Measurements from ENCODE around the gene TFCP2.
A peak's percentile ranks its signal among the peaks of the same experiment; 100 is the strongest.

TFCP2 gene

GRCh38 chr12:51188359-51189051 lies 15.6 kb upstream of the TFCP2 start:
- Mint-ChIP-seq H3K27ac (no peak overlapping the region), H3K4me1 (ENCODE audit: low read depth) (no peaks in the 10 kb centered on the region), H3K27me3 (ENCODE audit: low read depth) (no peaks in the 10 kb centered on the region), H3K4me3 (no peak overlapping the region), H3K9me3 (no peaks in the 10 kb centered on the region), H3K36me3 (ENCODE audit: low read depth) (no peaks in the 10 kb centered on the region)
- no peak for DNase-seq (ENCODE audit: low spot score)

GRCh38 chr12:51187370-51187987 lies 14.5 kb upstream of the TFCP2 start:
- H3K27me3 Mint-ChIP-seq (ENCODE audit: low read depth): no peaks in the 10 kb centered on the region

GRCh38 chr12:51186465-51187085 lies 13.6 kb upstream of the TFCP2 start:
- H3K4me1 Mint-ChIP-seq (ENCODE audit: low read depth): no peaks in the 10 kb centered on the region
- no peaks in the 10 kb centered on the region for H3K27me3 Mint-ChIP-seq (ENCODE audit: low read depth)
- no peaks in the 10 kb centered on the region for H3K36me3 Mint-ChIP-seq (ENCODE audit: low read depth)
- H3K27ac Mint-ChIP-seq: no peak overlapping the region
- no peak overlapping the region for H3K4me3 Mint-ChIP-seq
- no peak for DNase-seq (ENCODE audit: low spot score)
- no peaks in the 10 kb centered on the region for H3K9me3 Mint-ChIP-seq

More at GRCh38 chr12:51187370-51187987, 14.5 kb upstream of the TFCP2 start:
- Mint-ChIP-seq H3K9me3 (no peaks in the 10 kb centered on the region), H3K4me1 (ENCODE audit: low read depth) (no peaks in the 10 kb centered on the region), H3K4me3 (no peak overlapping the region), H3K36me3 (ENCODE audit: low read depth) (no peaks in the 10 kb centered on the region), H3K27ac (no peak overlapping the region)
- no peak for DNase-seq (ENCODE audit: low spot score)

GRCh38 chr12:51185171-51185717 lies 12.3 kb upstream of the TFCP2 start:
- Mint-ChIP-seq H3K27me3 (ENCODE audit: low read depth) (no peaks in the 10 kb centered on the region), H3K9me3 (no peaks in the 10 kb centered on the region), H3K4me1 (ENCODE audit: low read depth) (no peaks in the 10 kb centered on the region), H3K36me3 (ENCODE audit: low read depth) (no peaks in the 10 kb centered on the region), H3K4me3 (no peak overlapping the region), H3K27ac (no peak overlapping the region)
- DNase-seq (ENCODE audit: low spot score): no peak

GRCh38 chr12:51183816-51184215 lies 10.9 kb upstream of the TFCP2 start:
- no peak overlapping the region for H3K4me3 Mint-ChIP-seq
- H3K9me3 Mint-ChIP-seq: no peaks in the 10 kb centered on the region
- no peaks in the 10 kb centered on the region for H3K36me3 Mint-ChIP-seq (ENCODE audit: low read depth)
- no peaks in the 10 kb centered on the region for H3K4me1 Mint-ChIP-seq (ENCODE audit: low read depth)
- no peak for DNase-seq (ENCODE audit: low spot score)
- H3K27me3 Mint-ChIP-seq (ENCODE audit: low read depth): no peaks in the 10 kb centered on the region
- no peak overlapping the region for H3K27ac Mint-ChIP-seq

GRCh38 chr12:51183349-51183748 lies 10.4 kb upstream of the TFCP2 start:
- Mint-ChIP-seq H3K4me3 (no peak overlapping the region), H3K36me3 (ENCODE audit: low read depth) (no peaks in the 10 kb centered on the region), H3K27ac (no peak overlapping the region)

GRCh38 chr12:51181558-51181957 lies 8.6 kb upstream of the TFCP2 start:
- Mint-ChIP-seq H3K27me3 (ENCODE audit: low read depth) (no peaks in the 10 kb centered on the region), H3K9me3 (no peaks in the 10 kb centered on the region), H3K4me3 (no peak overlapping the region)

More at GRCh38 chr12:51183349-51183748, 10.4 kb upstream of the TFCP2 start:
- H3K4me1 Mint-ChIP-seq (ENCODE audit: low read depth): no peaks in the 10 kb centered on the region
- no peak for DNase-seq (ENCODE audit: low spot score)
- H3K9me3 Mint-ChIP-seq: no peaks in the 10 kb centered on the region
- H3K27me3 Mint-ChIP-seq (ENCODE audit: low read depth): no peaks in the 10 kb centered on the region

GRCh38 chr12:51177897-51178296 lies 5.0 kb upstream of the TFCP2 start:
- no peak overlapping the region for H3K4me3 Mint-ChIP-seq
- H3K27me3 Mint-ChIP-seq (ENCODE audit: low read depth): no peaks in the 10 kb centered on the region
- H3K27ac Mint-ChIP-seq: no peak overlapping the region
- H3K4me1 Mint-ChIP-seq (ENCODE audit: low read depth): peaks cover 3% of the 10 kb centered on the region
- no peaks in the 10 kb centered on the region for H3K9me3 Mint-ChIP-seq
- no peaks in the 10 kb centered on the region for H3K36me3 Mint-ChIP-seq (ENCODE audit: low read depth)
- DNase-seq (ENCODE audit: low spot score): no peak

More at GRCh38 chr12:51181558-51181957, 8.6 kb upstream of the TFCP2 start:
- no peaks in the 10 kb centered on the region for H3K4me1 Mint-ChIP-seq (ENCODE audit: low read depth)
- no peaks in the 10 kb centered on the region for H3K36me3 Mint-ChIP-seq (ENCODE audit: low read depth)
- no peak for DNase-seq (ENCODE audit: low spot score)
- no peak overlapping the region for H3K27ac Mint-ChIP-seq

GRCh38 chr12:51174501-51174900 lies 1.6 kb upstream of the TFCP2 start:
- DNase-seq (ENCODE audit: low spot score): no peak
- Mint-ChIP-seq H3K36me3 (ENCODE audit: low read depth) (peaks cover 6% of the 10 kb centered on the region), H3K4me1 (ENCODE audit: low read depth) (peaks cover 11% of the 10 kb centered on the region), H3K4me3 (peak overlapping the region; percentile 38), H3K9me3 (no peaks in the 10 kb centered on the region), H3K27ac (peak overlapping the region; percentile 42), H3K27me3 (ENCODE audit: low read depth) (no peaks in the 10 kb centered on the region)

GRCh38 chr12:51171884-51172514 lies 936 bp downstream of the TFCP2 start:
- H3K27ac Mint-ChIP-seq: no peak overlapping the region

GRCh38 chr12:51163795-51164194 lies 9.1 kb downstream of the TFCP2 start:
- Mint-ChIP-seq H3K27ac (no peak overlapping the region), H3K4me3 (no peak overlapping the region), H3K27me3 (ENCODE audit: low read depth) (no peaks in the 10 kb centered on the region), H3K36me3 (ENCODE audit: low read depth) (peaks cover 33% of the 10 kb centered on the region), H3K9me3 (no peaks in the 10 kb centered on the region), H3K4me1 (ENCODE audit: low read depth) (peaks cover 16% of the 10 kb centered on the region)
- no peak for DNase-seq (ENCODE audit: low spot score)

More at GRCh38 chr12:51171884-51172514, 936 bp downstream of the TFCP2 start:
- H3K9me3 Mint-ChIP-seq: no peaks in the 10 kb centered on the region
- peak; percentile 7 for DNase-seq (ENCODE audit: low spot score)
- peaks cover 12% of the 10 kb centered on the region for H3K36me3 Mint-ChIP-seq (ENCODE audit: low read depth)
- H3K4me3 Mint-ChIP-seq: no peak overlapping the region
- no peaks in the 10 kb centered on the region for H3K27me3 Mint-ChIP-seq (ENCODE audit: low read depth)
- peaks cover 13% of the 10 kb centered on the region for H3K4me1 Mint-ChIP-seq (ENCODE audit: low read depth)

- Mint-ChIP-seq H3K9me3 (no peaks in the 10 kb centered on the region), H3K27me3 (ENCODE audit: low read depth) (no peaks in the 10 kb centered on the region), H3K4me3 (no peak overlapping the region), H3K4me1 (ENCODE audit: low read depth) (peaks cover 16% of the 10 kb centered on the region), H3K27ac (no peak overlapping the region), H3K36me3 (ENCODE audit: low read depth) (peaks cover 33% of the 10 kb centered on the region)
- no peak for DNase-seq (ENCODE audit: low spot score)
Measured at GRCh38 chr12:51162217-51162616, 10.7 kb downstream of the TFCP2 start.

GRCh38 chr12:51160814-51161459 lies 12.0 kb downstream of the TFCP2 start:
- no peak for DNase-seq (ENCODE audit: low spot score)
- H3K27me3 Mint-ChIP-seq (ENCODE audit: low read depth): no peaks in the 10 kb centered on the region
- H3K27ac Mint-ChIP-seq: no peak overlapping the region
- peaks cover 14% of the 10 kb centered on the region for H3K4me1 Mint-ChIP-seq (ENCODE audit: low read depth)
- H3K4me3 Mint-ChIP-seq: no peak overlapping the region
- H3K36me3 Mint-ChIP-seq (ENCODE audit: low read depth): peaks cover 32% of the 10 kb centered on the region
- no peaks in the 10 kb centered on the region for H3K9me3 Mint-ChIP-seq
